Stimulated activated CD4-positive, alpha-beta T cell treated with anti-CD3 and anti-CD28 coated beads, Interleukin-1b, Interleukin-23, amount 100 ng/mL, for 1 hour (primary cell): Measurements from ENCODE around the gene KDM4C.
"Not testable (repeated sequence)": the region's sequence is repeated elsewhere in the genome, so short reads cannot be mapped to it uniquely, and the experiment has no call there.

Experiments used
- DNase-seq, 2 donors: peaks; one replicate each; pipeline ENCODE4 v3.0.0-alpha.2; 2020; ENCODE audit warnings: low read depth in 2 of 2

Gene KDM4C

DNA sequence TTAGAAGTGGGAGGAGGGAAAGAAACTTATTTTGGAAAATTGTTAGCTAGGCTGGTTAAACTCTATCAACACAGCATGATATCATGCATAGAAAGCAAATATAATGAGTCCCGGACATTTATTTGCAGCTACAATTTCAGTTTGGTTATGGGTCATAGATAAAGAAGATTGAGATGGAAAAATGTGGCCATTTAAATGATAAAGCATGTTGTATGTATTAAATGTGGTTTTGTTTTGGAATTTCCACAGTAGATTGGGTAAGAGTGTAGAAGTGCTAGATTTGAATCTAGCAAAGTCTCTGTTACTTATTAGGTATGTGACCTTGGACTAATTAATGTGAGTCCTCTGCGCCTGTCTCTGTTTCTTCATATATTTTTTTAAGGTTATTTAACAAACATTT lies 217.4 kb downstream of the KDM4C start:
- DNase-seq = no peak

DNA sequence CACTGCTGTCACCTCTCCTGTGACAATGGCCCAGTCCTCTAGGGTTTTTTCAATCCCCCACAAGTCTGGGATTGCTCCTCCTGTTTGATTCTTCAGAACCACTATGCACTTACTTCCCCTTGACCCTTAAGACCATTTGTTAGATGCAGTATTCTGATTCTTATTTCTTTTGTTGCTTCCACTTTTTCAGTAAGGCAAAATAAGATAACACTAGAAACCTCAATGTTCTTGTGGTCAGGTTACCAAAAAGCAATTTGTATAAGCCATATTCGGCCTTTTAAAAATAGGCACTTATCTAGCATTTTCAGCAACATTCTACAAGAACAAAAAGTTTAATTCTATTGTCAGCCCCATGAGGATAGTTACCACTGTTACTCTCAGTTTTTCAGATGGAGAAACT lies 220.0 kb downstream of the KDM4C start:
- no peak for DNase-seq

DNA sequence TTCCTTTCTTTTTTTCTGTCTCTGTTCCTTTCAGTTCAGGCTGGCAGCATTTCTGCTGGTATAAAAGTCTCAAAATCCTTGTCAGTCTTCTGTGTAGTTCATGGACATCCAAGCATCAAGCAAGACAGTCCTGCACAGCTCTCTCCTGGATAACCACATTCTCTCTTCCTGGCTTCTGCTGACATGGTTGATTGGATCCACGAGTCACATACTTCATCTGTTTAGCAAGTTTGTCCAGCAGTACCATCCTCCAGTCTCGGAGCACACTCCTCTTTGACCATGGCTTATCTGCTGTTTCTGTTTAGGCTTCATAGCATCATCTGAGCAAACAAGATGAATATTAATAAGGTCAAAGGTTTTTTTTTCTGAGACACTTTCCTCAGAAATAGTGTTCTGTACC lies 220.8 kb downstream of the KDM4C start:
- no peak for DNase-seq

DNA sequence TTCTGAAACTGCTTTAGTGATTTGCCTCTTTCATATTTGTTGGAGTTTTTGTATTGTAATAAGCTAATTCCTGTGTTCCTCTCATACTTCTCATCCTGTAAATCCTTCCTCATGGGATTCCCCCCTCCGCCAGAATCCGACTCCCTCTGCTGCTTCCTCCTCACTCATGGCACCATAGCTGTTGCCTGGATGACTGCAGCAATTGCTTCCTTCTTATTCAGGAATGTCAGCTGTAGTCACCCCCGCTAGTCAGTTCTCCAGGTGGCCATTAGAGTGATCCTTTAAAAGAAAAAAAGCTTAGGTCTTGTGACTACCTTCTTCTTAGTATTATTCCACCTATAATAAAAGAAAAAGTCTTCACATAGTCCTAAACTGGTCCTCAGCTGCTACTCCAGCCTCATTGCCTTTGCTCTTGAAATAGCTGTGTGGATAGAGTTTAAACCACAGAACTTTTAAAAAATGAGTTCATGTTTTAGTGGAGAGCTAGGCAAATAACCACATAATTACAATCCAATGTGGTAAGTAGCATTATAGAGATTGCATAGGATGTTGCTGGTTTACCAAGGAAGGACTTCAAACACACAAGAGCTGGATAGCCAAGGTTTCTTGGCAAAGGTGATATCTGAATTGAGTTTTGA lies 227.3 kb downstream of the KDM4C start:
- DNase-seq = no peak

DNA sequence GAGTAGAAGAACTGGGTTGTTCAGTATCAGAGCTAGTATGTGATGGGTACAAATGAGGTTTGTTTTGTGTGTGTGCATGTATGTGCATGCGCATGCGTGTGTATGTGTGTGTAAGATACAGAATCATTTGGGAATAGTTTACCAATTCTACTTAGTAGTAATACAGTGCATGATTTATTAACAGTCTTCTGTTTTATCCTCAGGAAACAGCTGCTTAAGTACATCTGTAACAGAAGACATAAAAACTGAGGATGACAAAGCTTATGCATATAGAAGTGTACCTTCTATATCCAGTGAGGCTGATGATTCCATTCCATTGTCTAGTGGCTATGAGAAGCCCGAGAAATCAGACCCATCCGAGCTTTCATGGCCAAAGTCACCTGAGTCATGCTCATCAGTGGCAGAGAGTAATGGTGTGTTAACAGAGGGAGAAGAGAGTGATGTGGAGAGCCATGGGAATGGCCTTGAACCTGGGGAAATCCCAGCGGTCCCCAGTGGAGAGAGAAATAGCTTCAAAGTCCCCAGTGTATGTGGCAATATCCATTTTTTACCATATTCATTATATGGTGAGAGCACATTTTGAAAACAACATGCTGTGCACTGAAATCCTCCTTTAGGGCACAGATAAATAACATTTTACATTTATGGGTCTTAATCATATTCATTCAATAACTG lies 228.5 kb downstream of the KDM4C start:
- DNase-seq = no peak

DNA sequence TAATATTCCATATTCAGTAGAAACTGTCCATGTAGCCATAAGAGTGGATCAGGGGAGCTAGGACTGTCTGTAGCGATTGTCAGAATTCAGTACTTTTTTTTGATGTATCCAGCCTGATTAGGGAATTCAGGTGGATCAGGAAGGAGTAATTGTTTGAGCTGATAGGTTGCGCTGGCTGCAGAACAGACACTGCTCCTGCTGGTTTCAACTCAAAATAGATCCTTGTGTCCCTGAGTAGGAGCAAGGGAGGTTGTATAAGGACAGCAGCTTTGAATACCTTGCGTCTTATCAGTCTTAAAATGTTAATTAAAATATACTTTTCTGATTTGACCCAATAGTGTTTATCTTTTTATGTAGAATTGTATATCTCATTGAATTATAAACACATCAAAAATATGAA lies 229.6 kb downstream of the KDM4C start:
- DNase-seq = no peak

DNA sequence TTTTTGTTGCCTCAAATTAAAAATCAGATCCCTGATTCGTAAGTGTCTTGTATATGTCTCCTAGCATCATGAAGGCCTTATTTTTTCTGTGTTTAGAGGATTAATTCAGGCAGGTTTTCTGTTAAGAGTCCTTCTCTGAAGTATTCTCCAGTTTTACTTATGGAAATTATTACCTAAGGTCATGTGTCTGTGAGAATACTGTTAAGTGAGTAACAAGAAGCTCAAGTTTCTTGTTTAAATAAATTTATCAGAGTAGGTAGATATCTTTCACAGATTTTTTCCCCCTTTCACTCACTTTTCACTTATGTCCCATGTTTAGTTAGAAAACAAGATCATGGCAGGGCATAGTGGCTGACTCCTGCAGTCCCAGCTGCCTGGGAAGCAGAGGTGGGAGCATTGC lies 233.6 kb downstream of the KDM4C start:
- no peak for DNase-seq

DNA sequence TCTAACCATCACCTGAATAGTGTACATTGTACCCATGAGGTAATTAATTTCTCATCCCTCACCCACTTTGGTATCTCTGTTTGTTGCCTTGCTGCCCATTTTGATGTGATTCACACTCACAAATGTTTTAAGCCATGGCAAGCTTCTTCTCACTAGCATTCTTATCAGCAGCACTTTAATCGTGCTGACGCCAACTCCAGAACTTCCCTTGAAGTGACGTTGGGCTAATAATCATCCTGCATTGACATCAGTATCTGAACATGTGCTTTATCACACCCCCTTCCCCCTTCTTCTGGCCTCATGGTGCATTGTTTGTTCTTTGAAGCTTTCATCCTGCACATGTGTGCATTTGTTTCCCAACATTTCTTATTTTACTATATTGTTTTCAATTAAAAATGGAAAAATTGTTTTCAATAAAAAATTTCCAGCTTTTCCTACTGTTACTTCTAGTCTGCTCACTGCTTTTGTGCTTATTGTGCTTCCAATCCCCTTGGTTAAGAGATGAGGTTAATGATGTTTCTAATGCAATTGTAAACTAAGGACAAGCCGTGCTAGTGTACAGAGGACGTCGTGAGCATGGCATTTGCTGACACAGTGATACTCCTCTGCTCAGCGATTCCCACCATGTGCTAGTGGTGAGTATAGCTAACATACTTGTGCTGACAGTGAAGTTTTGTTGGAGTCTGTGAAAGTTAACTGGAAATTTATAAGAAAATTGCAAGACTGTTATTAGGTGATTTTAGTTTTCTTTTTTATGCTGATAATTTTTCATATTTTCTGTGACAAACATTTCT lies 238.5 kb downstream of the KDM4C start:
- no peak for DNase-seq

DNA sequence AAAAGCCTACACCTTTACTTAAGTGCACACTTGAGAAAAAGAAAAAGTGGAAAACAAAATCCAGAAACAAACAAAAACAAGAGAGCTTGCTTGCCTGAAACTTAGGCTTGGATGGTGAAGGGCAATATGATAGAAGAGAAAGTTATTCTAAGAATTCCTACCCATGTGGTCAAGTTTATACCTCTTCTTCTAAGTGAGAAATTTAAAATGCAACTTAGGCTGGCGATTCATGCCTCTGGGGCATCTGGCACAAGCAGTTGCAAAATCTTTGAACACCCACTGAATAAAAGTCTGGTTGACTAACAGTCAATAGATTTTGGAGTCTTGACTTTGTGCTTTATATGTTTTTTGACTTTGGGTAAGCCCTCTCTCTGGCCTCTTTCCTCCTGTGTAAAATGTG lies 239.6 kb downstream of the KDM4C start:
- DNase-seq = no peak

DNA sequence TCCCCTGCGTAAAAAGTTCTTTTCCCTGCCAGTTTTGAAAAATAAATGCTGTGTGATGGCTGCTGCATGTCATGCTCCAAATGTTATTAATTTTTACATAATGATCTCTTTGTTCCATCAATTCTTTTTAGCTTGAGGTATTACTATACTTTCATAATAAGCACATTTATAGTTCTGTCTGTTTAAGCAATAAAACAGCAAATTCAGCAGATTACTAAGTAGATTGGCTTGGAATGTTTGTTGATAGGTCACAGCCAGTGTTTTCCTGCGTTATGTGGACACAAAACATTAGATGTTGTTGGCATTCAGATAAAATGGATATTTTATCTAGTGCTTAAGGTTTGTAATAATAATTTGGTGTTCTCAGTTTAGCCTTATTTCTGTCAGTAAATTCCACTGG lies 242.0 kb downstream of the KDM4C start:
- DNase-seq = no peak

DNA sequence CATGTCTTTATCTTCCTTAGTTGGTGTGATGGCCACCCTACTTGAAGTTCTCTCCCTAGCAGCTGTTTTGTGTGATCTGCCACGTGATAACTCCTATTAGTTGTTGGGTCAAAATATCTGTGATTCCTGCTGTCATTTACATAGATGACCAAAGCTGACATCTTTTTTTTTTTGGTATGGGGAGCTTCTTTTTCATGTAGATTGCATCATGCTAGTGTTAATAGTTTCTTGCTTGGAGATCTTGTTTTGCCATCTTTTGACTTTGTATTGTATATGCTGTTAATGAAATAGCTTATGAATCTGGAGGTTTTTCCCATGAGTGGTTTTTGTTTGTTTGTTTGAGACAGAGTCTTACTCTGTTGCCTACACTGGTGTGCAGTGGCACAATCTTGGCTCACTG lies 243.8 kb downstream of the KDM4C start:
- DNase-seq = no peak

DNA sequence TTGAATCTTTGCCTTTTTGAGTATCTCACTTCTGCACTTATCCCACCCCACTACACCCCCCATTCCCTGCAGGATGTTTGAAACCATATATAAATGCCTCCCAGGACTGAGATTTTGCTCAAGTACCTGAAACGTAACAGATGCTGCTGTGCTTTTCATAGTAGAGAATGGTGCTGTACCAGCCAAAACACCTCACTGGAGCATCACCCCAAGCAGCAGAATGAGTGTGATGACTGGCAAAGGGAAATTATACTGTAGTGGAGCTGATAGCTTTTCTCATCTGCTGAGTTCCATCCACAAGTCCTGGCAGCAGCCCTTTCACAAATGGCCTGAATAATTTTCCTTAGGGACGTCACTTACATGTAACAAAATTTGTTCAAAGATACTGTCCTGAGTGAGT lies 246.1 kb downstream of the KDM4C start:
- DNase-seq = no peak

DNA sequence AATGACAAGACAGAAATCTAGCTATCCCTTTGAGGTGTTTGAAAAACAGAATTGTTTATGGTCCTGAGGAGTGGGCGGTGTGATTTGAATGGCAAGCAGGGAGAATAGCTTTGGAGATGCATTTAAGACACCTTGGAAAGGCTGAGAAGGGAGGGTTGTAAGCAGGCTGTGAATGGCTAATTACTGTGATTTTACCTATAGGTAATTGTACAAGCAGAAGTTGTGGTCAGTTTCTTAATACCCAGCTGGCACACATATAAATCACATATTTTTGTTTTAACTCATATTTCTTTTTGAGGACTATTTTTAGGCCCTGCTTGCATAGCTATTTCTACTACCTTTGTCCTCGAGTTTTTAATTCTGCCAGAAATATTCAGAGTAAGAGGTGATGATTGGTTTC lies 248.6 kb downstream of the KDM4C start:
- DNase-seq = no peak

DNA sequence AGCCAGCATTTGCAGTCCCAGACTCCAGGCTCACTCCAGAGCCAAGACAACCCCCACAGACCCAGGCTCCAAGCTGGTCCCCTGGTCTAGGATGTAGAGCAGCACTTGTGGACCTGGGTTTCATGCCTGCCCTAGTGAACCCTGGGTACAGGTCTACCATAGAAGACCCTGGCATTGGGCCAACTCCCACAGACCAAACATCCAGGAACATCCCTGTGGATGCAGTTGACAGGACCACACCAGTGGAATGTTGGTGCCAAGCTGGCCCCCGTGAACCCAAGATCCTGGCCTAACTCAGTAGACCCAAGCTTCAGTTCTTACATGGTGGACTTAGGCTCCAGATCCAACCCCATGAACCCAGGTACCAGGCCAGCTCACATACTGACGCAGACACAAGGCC lies 250.6 kb downstream of the KDM4C start:
- no peak for DNase-seq

DNA sequence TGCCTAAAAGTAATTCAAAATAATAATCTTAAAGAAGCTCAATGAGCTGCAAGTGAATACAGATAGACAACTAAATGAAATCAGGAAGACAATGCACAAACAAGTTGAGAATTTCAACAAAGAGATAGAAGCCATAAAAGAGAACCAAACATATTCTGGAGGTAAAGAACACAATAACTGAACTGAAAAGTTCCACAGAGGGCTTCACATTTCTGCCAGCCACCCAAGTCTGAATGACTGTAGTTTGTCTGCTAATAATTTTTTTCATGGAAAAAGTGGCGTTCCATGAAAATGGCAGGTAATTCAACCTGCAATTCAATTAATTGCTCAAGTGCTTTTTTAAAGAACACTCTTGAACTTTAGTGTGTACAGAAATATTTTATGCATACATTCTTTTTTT lies 251.3 kb downstream of the KDM4C start:
- DNase-seq = no peak

DNA sequence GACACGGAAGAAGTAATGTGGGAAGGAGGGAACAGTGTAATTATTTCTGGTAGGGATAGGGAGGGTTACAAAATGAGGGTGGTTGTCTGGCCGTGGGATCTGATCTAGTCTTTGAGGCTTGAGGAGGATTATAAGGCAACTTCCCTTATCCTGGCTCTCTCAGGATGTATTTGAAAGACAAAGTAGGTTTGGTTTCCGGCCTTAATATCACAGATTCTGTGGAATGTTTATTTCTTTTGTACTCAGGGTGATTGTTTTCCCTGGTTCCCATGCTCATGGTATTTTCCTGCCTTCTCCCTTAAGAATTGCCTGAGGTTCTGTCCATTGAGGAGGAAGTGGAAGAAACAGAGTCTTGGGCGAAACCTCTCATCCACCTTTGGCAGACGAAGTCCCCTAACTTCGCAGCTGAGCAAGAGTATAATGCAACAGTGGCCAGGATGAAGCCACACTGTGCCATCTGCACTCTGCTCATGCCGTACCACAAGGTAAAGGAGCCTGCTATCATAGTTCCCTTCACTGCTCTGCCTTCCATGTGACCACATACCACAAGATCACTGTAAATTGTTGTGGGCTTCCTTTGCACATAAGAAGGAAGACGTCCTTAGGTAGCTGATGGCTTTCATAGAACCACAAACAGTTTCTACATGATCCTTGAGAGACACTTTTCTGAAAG lies 253.8 kb downstream of the KDM4C start:
- no peak for DNase-seq

DNA sequence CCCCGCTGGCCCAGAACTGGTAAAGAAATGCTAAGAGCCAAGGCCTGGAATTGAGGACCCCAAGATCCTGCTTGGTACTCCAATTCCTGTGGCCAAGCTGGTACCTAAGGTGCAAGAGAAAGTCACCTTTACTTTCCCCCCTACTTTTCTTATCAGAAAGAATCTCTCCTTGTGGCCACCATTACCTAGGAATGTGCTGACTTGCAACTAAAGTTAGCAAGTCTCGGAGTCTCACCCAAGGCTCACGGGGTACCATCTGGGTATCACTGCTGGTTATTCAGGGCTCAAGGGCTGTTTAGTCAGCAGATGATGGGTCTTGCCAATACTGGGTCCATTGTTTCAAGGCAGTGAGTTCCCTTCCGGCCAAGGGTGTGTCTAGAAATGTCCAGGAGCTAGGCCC lies 270.2 kb downstream of the KDM4C start:
- no peak for DNase-seq

DNA sequence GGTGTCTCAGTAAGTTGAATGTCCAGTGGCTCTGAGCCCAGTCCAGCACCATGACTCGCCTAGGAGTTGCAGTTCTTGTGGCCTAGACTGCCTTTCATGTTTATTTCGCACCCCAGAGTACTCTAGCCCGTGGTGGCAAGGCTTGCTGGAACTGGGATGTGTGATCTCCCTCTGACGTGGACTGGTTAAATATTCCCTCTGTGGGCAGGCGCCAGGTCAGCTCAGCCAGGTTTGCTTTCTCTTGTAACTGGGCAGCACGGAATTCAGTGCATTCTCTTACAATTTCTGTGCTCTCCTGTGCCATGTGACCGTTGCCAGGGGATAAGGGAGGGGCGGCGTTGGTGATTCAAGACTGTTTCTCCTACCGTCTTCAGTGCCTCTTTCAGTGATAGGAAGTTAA lies 270.8 kb downstream of the KDM4C start:
- DNase-seq = no peak

DNA sequence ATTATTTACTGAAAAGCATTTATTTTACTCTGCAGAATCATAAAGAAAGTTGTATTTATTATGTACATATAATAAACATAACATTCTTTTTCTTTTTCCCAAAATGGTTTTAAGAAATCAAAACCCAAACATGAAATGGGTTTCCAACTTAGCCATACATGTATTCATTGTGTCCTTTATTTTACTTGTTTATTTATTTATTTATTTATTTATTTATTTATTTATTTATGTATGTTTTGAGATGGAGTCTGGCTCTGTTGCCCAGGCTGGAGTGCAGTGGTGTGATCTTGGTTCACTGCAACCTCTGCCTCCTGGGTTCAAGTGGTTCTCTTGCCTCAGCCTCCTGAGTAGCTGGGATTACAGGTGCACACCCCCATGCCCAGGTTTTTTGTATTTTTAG lies 273.2 kb downstream of the KDM4C start:
- not testable (repeated sequence) for DNase-seq

DNA sequence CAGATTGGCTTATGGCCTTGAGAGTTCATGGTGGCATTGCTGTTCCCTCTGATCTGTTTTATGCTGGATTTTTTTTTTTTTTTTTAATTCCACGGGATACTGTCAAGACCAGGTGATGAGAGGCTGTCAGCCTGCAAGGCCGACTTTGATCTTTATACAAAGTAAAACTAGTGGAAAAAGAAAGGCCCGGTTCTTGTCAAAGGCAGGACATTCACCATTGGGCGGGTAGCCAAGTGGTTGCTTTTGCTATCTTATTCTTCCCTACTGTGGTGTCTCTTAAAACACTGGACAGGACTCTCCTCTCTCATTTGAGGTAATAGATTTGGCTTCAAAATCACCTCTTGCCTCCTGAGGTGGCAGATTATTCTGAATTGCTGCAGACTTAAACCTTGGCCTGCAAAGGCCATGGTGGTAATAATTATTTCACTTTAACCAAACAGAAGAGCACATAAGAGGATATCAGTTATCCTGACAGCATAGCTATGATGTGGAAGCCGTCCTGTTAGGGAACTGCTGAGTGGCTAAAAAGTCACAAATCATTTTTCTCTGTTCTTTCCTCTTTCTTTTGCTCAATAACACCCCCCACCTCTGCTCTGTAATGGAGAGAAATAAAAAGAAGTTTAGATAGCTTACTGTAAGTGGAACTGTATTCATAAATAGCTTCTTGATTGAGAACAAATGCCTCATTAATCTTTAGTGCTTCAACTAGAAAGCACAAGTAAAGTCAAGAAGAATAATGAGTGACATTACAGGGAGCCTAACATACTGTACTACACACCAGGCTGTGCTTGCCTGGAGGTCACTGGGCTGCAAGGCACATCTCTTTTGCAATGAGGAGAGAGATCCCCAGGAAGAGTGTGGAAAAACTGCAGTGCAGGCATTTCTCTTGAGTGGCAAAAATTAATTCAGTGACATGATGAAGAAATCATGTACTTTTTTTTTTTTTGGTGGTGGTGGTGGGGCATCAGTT lies 275.6 kb downstream of the KDM4C start:
- DNase-seq = no peak

DNA sequence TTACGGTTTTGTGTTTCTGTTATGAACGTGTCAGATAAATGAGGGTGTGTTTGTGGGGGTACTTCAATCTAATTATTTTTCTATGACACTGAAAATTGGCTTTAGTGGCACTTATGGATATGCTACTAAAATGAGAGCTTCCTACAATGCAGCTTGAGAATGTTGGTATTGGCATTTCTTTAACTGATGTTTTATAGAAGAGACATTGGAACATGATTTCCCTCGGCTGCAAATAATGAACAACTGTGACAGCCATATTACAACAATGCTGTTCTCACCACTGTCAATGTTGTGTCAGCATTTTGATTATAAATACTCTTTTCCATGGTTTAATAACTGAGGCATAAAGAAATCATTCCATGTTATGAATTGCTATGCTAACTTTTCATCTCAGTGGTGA lies 279.4 kb downstream of the KDM4C start:
- DNase-seq = no peak
